NCI-H446 treated with DMSO at 0.1 percent for 48 hours (cell line): Measurements from ENCODE around the gene INVS.
"Not testable (repeated sequence)": the region's sequence is repeated elsewhere in the genome, so short reads cannot be mapped to it uniquely, and the experiment has no call there.

ENCODE experiments used
- DNase-seq: peaks from one replicate; lab custom pipeline; 2025; lab: John Stamatoyannopoulos, UW

Gene INVS, protein sequence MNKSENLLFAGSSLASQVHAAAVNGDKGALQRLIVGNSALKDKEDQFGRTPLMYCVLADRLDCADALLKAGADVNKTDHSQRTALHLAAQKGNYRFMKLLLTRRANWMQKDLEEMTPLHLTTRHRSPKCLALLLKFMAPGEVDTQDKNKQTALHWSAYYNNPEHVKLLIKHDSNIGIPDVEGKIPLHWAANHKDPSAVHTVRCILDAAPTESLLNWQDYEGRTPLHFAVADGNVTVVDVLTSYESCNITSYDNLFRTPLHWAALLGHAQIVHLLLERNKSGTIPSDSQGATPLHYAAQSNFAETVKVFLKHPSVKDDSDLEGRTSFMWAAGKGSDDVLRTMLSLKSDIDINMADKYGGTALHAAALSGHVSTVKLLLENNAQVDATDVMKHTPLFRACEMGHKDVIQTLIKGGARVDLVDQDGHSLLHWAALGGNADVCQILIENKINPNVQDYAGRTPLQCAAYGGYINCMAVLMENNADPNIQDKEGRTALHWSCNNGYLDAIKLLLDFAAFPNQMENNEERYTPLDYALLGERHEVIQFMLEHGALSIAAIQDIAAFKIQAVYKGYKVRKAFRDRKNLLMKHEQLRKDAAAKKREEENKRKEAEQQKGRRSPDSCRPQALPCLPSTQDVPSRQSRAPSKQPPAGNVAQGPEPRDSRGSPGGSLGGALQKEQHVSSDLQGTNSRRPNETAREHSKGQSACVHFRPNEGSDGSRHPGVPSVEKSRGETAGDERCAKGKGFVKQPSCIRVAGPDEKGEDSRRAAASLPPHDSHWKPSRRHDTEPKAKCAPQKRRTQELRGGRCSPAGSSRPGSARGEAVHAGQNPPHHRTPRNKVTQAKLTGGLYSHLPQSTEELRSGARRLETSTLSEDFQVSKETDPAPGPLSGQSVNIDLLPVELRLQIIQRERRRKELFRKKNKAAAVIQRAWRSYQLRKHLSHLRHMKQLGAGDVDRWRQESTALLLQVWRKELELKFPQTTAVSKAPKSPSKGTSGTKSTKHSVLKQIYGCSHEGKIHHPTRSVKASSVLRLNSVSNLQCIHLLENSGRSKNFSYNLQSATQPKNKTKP

DNA sequence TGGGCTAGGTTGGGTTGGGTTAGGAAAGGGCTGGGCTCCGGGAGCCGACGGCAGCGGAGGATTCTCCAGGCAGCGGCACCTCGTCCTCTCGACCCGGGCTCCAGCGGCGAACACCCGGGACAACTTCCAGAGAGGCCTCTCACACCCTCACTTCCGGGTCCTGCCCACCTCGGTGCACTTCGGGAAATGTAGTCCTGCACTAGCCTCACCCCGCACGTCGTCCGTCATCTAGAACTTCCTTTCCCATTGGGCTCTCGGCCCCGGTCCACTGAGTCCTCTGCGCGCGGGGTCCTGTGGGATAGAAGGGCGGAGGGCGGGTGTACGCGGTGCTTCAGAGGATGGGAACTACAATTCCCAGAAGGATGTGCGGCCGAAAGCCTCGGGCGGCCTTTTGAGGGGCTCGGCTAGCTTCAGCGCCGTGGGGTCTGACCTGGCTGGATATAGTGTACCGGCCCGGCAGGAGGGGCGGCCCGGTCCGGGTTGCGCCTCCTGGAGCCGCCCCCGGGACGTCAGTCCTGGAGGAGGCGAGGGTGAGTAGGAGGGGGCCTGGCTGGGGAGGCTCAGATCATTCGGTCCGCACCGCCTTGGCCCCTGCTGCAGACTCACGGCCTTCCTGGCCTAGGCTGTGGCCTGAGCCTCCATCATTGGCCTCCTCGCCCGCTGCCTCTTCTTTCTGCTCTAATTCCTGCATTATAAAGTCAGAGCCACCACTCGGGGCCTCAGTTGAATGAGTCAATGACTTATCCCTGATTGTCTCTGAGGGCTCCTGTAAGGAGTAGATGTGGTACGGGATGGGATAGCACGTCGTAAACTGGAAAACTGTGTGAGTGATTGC is at the start of gene INVS, which contains the start of gene ERP44:
INVS (plus strand) TSS at position 357 of the 835 bp plus-strand sequence. CDS start 5,279 bp downstream, outside the sequence.
ERP44 (minus strand) TSS at position 114 of the 835 bp plus-strand sequence. CDS start 160 bp downstream, outside the sequence.
- DNase-seq = peak; percentile 95

DNA sequence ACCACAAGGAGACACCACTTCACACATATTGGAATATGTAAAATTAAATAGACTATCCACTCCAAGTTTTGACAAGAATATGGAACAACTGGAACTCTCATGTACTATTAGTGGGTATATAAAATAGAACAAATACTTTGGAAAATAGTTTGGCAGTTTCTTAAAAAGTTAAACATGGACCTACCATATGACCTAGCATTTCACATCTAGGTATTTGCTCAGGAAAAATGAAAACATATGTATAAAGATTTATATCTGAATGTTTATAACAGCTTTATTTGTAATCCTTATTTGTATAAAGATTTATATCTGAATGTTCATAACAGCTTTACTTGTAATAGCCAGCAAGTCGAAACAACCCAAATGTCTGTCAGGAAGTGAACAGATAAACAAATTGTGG is 49.5 kb upstream of the INVS start:
- no peak for DNase-seq

DNA sequence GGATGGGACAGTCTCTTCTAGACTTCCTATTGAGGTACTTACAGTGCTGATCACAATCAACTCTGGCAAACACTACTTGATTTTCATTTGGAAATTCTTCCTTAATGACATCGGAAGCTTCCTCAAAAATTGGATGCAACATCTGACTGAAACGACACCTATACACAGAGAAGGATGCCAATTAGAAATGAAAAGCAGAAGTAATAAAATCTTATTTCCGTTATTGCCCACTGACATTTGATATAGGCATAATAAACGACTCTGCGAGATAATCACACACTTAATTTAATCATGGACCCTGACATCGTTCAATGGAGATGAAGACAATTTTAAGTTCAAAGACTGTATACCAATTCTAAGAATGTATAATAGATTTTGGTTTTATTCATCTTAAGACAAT is 46.7 kb upstream of the INVS start:
- no peak for DNase-seq

DNA sequence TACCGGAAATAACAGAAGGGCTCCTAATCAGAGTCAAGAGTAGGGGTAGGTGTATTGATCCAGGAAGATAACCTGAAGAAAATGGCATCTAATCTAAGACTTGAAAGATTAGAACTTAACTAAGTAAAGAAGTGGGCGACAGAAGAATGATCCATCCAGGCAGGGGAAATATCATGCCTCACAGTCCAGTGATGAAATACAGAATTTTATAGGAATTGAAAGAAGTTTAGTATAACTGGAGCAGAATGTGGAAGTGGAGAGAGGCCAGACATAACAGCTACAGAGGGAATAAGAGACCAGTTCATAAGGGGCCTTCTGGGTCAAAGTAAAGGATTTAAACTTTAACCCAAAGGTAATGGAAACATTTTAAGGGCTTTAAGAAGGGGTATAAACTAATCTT is 42.5 kb upstream of the INVS start:
- DNase-seq = no peak

DNA sequence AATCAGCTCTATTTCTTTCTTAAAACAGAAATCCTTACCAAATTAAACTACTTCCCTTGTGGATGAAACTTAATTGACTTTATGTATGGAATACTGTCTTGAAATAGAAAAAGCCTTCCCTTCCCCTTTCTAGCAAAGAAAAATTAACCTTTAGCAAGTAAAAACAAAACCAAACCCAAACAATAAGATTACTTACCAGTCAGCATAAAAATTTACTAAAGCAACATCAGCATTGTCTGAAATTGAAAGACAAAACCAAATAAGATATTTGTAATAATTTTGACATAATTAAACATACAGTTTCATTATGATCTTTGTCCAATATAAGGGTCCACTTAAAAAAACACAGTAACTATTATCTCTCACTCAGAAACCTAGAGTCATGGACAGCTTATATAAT is 41.4 kb upstream of the INVS start:
- no peak for DNase-seq

DNA sequence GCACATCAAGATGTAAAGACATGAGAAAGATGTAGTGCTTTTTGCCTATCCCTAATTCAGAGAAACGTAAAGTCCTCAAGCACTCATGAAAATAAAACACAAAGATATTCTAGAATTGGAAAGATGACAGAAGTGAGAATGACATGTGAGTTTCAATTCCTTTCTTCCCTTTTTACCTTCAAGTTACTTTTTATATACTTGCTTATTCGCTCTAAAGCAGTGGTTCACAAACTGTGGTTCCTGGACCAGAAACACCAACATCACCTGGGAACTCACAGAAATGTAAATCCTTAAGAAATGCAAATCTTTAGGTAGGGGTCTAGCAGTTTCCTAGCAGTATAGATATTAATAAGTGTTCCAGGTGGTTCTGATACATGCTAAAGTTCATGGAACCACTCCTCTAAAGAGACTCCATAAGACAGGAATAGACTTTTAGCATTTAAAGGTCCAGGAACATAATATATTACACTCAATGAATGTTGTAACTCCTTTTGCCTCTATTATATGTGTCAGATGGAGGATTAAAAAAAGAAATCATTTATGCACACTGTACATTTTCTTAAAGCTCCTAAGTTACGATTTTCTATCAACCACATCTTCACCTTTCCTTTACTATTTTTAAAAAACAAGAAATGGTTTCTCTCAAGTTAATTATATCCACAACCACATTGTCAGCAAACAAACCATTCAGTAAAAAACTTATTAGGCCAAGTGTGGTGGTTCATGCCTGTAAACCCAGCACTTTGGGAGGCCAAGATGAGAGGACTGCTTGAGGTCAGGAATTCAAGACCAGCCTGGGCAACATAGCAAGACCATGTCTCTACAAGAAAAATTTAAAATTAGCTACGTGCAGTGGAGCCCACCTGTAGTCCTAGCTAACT is 40.1 kb upstream of the INVS start:
- no peak for DNase-seq

DNA sequence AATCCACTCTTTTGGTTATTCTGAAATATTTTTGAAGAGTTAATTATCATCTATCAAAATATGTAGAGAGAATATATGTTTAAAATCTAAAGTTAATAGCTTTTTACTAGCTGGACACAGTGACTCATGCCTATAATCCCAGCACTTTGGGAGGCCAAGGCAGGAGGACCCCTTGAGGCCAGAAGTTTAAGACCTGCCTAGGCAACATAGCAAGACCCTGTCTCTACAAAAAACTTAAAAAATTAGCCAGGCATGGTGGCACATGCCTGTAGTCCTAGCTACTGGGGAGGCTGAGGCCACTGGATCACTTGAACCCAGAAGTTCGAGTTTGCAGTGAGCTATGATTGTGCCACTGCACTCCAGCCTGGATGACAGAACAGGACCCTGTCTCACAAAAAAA is 36.4 kb upstream of the INVS start:
- not testable (repeated sequence) for DNase-seq

DNA sequence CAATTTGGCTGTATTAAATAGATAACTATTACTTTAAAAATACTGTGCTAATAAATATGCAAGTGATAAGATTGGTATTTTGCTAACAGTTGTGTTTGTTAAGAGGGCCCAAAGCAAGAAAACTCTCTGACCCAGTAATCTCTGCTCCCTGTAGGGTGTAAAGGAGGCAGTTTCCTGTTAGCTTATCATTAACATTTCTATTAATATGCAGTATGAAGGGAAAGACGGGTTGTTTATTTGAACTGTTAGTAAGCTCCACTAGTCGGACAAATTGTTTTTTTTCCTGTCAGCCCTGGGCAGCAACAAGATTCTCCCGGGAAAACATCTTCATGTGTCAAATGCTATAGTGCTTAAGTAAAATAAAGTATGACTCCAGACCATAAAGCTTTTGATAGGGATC is 35.9 kb upstream of the INVS start:
- no peak for DNase-seq

DNA sequence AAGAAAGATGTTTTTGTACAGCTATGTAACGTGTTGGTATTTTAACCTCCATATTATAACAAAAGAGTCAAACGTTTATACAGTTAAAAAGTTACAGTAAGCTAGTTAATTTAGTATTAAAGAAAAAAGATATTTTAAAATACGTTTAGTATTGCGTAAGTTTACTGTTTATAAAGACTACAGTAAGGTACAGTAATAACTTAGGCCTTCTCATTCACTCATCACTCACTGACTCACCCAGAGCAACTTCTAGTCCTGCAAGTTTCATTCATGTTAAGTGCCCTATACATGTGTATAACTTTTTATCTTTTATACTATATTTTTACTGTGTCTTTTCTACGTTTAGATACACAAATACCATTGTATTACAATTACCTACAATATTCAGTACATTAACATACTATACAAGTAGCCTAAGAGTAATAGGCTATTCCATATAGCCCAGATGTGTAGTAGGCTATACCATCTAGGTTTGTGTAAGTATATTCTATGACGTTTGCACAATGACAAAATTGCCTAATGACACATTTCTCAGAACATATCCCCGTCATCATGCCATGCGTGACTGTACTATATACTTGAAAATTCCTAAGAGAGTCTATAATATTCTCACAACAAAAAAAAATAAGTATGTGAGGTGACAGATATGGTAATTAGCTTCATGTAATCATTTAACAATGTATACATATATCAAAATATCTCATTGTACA is 34.0 kb upstream of the INVS start:
- DNase-seq = no peak

DNA sequence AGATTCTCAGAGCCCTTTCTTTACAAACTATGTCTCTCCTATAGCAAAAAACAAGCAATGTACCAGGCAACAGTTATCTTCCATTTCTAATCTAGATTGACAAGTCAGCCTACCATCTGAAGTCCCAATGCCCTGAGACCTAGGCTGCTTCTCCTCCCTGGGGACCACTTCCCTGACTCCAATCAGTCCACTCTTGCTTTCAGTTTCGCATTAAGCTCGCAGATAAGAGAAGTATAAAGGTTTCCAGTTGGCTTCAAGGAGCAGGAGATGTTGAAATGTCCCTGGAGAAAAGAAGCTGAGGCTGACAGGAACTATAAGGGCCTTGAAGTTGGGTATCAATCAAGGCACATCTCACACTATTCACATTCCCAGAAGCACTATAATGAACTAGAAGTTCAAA is 32.5 kb upstream of the INVS start:
- no peak for DNase-seq

DNA sequence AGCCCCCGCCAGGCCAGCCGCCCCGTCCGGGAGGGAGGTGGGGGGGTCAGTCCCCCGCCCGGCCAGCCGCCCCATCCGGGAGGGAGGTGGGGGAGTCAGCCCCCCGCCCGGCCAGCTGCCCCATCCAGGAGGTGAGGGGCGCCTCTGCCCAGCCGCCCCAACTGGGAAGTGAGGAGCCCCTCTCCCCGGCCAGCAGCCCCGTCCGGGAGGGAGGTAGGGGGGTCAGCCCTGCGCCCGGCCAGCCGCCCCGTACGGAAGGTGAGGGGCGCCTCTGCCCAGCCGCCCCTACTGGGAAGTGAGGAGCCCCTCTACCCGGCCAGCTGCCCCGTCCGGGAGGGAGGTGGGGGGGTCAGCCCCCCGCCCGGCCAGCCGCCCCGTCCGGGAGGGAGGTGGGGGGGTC is 31.1 kb upstream of the INVS start:
- not testable (repeated sequence) for DNase-seq

DNA sequence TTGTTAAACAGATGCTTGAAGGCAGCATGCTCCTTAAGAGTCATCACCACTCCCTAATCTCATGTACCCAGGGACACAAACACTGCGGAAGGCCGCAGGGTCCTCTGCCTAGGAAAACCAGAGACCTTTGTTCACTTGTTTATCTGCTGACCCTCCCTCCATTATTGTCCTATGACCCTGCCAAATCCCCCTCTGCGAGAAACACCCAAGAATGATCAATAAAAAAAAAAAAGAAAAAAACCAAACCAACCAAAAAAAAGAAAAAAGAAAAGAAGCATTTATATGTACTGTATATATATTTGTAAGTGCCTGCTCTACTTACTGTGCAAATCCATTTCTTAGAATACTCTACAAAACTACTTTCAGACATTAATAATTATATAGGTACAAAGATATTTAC is 30.0 kb upstream of the INVS start:
- not testable (repeated sequence) for DNase-seq

DNA sequence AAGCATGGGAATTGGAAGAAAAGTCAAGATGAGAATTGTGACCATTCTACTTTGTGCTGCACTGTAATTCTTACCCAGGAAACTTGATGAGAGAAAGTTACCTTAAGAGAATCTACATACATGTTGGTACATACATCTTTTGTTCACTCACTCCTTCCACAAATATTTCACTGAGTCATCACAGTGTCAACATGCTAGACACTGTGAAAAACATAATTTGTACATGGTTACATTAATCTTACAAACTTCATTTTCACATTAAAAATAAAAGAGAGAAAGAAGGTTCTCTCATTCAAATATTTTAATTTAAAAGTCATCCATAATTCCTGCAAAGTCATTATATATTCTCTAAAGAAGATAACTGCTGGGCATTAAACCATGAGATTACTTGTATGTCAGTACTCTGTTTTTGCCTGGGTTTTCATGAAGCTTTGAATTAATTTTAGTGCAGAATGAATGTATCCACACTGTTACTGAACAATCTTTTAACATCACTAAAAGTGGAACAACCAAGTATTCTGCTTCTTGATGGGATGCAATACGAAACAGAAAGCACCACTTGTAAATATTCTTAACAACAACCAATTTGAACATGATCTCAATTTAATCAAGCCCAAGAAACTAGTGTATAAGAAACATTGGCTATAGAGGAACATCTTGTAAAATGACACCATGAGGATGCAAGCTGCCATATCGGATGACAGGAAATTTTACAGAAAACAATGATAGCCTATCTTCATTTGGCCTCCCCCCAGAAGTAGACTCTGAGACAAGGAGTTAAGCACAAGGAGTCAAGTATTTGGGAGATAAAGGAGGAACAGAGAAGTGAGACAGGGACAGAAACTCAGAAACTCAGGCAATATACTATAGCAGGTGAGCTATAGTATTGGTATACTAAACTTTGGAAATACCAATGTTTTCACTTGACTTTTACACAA is 28.7 kb upstream of the INVS start:
- DNase-seq = no peak

DNA sequence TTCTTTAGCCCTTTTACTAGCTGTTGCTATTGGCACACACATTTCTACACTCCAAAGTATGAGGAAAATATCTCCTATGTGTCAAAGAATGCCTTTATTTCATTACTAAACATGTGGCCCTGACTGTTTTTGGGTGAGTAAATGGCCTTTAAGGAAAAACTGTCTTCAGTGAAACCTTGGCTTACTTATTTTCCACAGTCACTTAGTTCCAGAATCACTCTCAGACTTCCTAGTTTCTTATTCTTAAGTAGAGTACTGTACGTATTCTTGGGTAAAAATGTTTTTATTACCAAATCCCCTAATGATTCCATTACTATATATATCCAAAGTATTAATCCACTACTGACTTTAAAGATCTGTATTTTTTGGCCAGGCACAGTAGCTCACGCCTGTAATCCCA is 27.8 kb upstream of the INVS start:
- no peak for DNase-seq

DNA sequence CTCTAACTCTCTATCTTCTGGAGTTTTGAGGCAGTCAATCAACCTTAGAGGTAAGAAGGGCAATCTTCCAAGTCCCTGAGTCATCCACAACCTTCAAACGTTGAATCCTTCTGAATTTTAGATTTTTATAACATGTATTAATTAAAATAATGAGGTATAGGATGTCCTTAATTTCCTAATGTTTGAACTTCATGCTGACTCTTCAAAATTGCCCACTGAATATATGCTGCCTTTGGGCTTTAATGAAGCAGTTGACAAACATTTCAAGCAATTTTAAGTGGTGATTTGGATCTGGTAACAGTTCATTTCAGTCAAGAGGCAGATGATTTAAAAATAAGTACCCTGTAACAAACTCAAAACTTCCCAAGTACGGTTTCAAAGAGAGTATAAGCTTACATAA is 26.2 kb upstream of the INVS start:
- no peak for DNase-seq

DNA sequence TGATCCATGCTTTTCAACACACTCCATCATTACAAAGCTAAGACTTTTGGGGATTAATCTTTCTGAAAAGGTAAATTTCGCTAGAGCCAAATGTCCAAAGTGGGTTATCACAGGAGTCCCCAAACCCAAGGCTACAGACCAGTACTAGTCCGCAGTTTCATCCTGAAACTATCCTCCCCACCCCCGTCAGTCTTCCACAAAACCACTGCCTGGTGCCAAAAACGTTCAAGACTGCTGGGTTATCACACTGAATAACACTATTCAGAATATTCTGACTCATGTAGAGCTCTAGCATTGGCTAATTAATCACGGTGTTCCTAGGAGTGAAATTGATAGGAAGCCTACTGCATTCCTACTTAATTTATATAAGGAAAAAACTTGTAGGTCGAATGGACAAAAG is 24.9 kb upstream of the INVS start:
- DNase-seq = no peak

DNA sequence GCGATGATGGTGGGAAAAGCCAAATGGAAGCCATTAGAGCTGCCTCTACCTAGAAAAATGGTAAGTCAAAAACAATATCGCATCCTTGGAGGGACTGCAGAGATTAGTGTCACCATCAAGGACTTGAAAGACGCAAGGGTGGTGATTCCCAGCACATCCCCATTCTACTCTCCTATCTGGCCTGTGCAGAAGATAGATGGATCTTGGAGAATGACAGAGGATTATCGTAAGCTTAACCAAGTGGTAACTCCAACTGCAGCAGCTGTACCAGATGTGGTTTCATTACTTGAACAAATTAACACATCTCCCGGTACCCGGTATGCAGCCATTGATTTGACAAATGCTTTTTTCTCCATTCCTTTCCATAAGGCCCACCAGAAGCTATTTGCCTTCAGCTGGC is 24.1 kb upstream of the INVS start:
- no peak for DNase-seq

DNA sequence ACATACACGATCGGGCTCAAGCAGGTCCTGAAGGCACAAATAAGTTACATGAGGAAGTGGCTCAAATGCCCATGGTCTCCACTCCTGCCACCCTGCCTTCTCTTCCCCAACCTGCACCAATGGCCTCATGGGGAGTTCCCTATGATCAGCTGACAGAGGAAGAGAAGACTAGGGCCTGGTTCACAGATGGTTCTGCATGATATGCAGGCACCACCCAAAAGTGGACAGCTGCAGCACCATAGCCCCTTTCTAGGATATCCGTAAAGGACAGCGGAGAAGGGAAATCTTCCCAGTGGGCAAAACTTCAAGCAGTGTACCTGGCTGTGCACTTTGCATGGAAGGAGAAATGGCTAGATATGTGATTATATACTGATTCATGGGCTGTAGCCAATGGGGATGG is 22.8 kb upstream of the INVS start:
- DNase-seq = not testable (repeated sequence)

DNA sequence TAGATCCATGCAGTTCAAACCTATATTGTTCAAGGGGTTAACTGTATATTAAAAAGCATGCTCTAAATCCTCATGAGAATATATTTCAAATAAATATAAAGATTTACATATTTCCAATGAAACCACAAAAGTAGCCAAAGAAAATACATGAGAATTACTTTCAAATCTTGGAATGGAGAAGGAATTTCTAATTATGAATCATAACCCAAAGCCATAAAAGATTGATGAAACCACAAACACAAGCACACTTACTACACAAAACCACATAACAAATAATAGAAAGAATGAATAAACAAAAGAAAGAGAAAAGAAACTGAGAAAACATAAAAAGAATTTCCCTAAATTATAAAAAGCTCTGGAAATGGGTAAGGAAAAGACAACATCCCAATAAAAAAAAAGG is 16.3 kb upstream of the INVS start:
- DNase-seq = no peak
